GM20000 (cell line): ENCODE data around the gene LRMDA.

ENCODE experiments used
- DNase-seq: peaks from one replicate; pipeline ENCODE4 v3.0.0; 2012; ENCODE audit warnings: low spot score
- CTCF ChIP-seq: IDR thresholded peaks from 2 replicates; pipeline ENCODE4 v1.5.1; 2012; ENCODE audit warnings: mild to moderate bottlenecking, control low read depth; ENCODE audit errors: extremely low read depth, missing control alignments

The LRMDA gene

DNA sequence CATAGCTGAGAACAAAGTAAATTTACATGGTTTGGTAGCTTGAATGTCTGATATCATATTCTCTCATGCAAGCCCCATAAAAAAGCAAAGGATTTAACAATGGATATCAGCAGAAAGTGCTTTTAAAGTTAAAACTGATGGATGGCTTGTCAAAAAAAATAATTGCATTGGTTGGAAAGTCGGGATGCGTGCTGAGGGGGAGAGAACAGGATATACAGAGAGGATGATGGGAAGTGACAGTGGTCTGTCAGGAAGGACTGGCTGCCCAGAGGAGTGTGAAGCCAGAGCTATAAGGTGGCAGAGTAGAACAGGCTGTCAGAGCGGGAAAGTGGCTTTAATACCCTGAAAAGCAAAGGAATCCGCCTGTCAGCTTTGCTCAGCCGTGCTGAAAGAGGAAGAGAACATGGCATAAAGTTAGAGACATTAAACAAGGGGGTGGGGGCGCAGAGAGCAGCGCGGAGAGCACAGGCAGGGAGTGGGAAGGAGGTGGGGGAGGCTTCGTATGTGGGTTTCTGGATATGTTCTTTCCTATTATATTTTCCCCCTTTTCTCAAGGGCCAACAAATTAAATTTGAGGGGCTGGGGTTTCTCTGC lies 493.0 kb downstream of the LRMDA start:
- no peak for DNase-seq
- no peak for TF ChIP-seq CTCF

DNA sequence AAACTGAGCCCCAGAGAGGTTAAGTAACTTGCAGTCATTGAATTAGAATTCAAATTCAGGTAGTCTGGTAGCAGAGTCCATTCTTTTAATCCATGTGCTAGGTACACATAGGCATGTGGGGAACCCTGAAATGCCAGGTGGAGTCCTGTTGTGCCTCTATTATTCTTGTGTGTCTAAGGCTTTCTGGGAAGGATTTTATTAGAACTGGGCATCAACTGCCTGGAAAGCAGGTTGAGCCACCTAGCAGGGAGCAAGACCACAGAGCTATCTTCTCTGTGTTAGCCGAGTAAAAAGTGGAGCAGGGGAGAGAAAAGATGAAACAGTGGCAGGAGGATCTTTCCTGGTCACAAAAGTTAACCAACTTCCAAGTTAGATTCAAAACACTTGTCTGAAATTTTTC lies 494.6 kb downstream of the LRMDA start:
- DNase-seq: no peak
- no peak for TF ChIP-seq CTCF

DNA sequence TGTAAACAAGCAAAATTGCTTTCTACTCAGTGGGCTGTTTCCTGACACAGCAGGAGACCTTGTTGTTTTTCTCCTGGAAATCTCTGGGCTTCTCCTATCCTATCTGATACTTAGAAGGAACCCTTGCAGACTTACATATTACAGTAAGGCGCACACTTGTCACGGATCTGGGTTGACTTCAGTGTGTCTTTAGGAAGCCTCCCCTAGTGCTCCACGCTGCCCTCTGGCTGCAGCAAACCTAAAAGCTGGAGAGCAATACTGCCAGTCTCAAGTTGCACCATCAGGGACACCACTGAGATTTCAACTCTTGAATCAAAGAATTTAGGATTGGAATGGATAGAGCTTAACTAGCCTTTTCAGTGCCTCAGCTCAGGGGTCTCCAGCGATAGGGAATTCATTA lies 495.3 kb downstream of the LRMDA start:
- TF ChIP-seq CTCF: no peak
- no peak for DNase-seq

DNA sequence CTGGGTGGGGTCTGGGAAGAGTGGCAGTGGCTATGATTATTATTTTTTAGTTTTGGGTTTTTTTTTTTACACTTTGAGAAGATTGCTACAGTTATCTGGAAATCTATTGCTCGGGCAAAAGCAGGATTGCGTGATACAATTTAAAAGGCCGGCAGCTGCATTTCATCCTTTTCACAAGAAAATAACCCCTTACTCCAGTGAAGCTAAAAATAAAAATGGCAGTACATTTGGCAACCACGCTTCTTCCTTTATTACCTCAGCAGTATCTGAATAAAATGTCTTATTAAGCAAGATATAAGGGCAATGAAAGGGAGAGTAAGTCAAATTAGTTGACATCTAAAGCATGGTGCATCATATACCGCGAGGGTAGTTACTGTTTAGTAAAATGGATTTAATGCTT lies 496.8 kb downstream of the LRMDA start:
- TF ChIP-seq CTCF: no peak
- DNase-seq: no peak

DNA sequence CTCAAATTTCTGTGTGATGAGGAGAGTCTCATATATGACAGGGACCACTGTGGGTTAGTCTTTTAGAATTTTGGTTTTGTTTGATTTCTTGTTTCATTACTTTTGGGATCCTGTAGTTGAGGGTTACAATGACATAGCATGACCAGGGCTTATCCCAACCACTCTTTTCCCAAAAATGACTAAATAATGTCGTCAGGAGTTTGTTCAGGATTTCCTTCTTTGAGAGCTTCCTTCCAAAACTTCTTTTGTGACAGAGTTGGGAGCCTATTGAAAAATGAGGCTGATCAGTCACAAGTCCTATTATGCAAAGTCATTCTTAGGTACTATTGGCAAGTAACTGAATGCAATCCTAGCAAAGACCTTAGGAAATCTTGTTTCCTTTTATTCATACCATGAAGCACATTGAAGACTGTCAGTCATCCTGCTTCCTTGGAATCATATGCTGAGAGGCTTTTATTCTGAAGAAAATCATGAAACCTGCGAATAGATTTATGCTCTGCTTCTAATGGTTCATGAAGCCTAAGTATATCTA lies 498.3 kb downstream of the LRMDA start:
- no peak for TF ChIP-seq CTCF
- no peak for DNase-seq

DNA sequence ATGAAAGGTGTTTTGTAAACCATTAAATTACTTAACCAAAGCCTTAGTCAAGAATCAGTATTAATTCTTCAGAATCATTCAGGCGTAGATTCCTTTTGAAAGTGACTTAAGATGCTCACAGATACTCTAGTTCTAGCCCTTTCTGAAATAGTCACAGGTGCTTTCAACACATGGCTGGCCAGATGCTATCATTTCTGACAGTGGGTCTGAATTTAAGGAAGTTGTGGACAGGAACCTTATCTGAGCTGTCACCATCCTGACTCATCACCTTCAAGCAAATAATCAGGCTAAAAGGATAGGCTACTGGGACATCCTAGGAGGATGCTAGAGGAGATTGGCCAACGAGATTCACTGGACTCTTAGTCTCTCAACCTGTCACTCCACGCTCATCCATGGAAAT lies 501.5 kb downstream of the LRMDA start:
- DNase-seq: no peak
- TF ChIP-seq CTCF: no peak

- DNase-seq: no peak
- no peak for TF ChIP-seq CTCF
These were observed 503.8 kb downstream of the LRMDA start for GRCh38 chr10:75935240-75935639.
